Measurements from ENCODE around the gene CSGALNACT2. TPM values are rescaled to one million over a fixed set of nuclear protein-coding genes. Genes with fewer than 3 reads are reported as not detected.

The CSGALNACT2 gene
- total and polyA plus RNA-seq, 10 of the 15 experiments (the other 5 are each of a cell fraction or from before 2014, with no cell fraction given) = 2.5 to 12.6 (median 8.7) TPM

- no TSS peak for BruUV-seq (replicated peaks)
- TF ChIP-seq IKZF1 (conservative IDR thresholded peaks at IDR 0.05) (no peak), EZH2 (IDR thresholded peaks at IDR 0.05; ENCODE audit: borderline replicate concordance, control insufficient read depth, low read depth, low read length) (no peak), SMARCA5 (IDR thresholded peaks at IDR 0.05) (no peak), CBX5 (IDR thresholded peaks at IDR 0.05; ENCODE audit: low read depth) (no peak), ZNF207 (IDR thresholded peaks at IDR 0.05; ENCODE audit: borderline replicate concordance) (no peak), ETV6 (conservative IDR thresholded peaks at IDR 0.05 in 1 of 2, IDR thresholded peaks at IDR 0.05 in 1 of 2; ENCODE audit: borderline replicate concordance in 1 of 2, low read depth in 1 of 2) (no peak), SIN3A (IDR thresholded peaks at IDR 0.05; ENCODE audit: low read depth, low read length) (no peak), SUPT20H (IDR thresholded peaks at IDR 0.05; ENCODE audit: borderline replicate concordance, control insufficient read depth, low read depth, low read length) (no peak), FOXK2 (IDR thresholded peaks at IDR 0.05) (no peak), IRF4 (IDR thresholded peaks at IDR 0.05; ENCODE audit: low read depth, low read length) (no peak), EED (IDR thresholded peaks at IDR 0.05; ENCODE audit: low read depth) (no peak), GATAD2B (conservative IDR thresholded peaks at IDR 0.05; ENCODE audit: low read depth) (no peak), MYC (IDR thresholded peaks at IDR 0.05; ENCODE audit: insufficient read depth, insufficient read length, insufficient replicate concordance, low read length, severe bottlenecking) (no peak), PAX8 (IDR thresholded peaks at IDR 0.05) (no peak), HSF1 (IDR thresholded peaks at IDR 0.05; ENCODE audit: low read depth, low read length) (no peak), RAD21 (IDR thresholded peaks at IDR 0.05; ENCODE audit: insufficient read depth, low read depth, low read length) (no peak), NFIC (IDR thresholded peaks at IDR 0.05; ENCODE audit: low read depth, low read length) (no peak)
- TF ChIP-seq, protein P1, sequence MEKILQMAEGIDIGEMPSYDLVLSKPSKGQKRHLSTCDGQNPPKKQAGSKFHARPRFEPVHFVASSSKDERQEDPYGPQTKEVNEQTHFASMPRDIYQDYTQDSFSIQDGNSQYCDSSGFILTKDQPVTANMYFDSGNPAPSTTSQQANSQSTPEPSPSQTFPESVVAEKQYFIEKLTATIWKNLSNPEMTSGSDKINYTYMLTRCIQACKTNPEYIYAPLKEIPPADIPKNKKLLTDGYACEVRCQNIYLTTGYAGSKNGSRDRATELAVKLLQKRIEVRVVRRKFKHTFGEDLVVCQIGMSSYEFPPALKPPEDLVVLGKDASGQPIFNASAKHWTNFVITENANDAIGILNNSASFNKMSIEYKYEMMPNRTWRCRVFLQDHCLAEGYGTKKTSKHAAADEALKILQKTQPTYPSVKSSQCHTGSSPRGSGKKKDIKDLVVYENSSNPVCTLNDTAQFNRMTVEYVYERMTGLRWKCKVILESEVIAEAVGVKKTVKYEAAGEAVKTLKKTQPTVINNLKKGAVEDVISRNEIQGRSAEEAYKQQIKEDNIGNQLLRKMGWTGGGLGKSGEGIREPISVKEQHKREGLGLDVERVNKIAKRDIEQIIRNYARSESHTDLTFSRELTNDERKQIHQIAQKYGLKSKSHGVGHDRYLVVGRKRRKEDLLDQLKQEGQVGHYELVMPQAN (conservative IDR thresholded peaks at IDR 0.05) = no peak
These were observed 73.9 kb downstream of the CSGALNACT2 start for GRCh38 chr10:43212043-43212721.

More at GRCh38 chr10:43212043-43212721, 73.9 kb downstream of the CSGALNACT2 start:
- ChIA-PET SMC1A (ENCODE audit: uncharacterized antibody, unreplicated experiment) (interaction anchor here (1.2 kb wide), 1 partner anchor 136 kb away, joined by 4 read pairs; no protein-coding TSS in a partner anchor), CTCF (interaction anchor here (4.7 kb wide), 1 partner anchor 8 kb away, joined by 27 read pairs; no protein-coding TSS in a partner anchor), RAD21 (ENCODE audit: unreplicated experiment) (no interaction called here), POLR2A (interaction anchor here (1.0 kb wide), 1 partner anchor 10 kb away, joined by 3 read pairs; no protein-coding TSS in a partner anchor)
- H3K9ac ChIP-seq (ENCODE audit: control insufficient read depth, insufficient read depth, low read length) = no peak overlapping the region
- H3K79me2 ChIP-seq (ENCODE audit: control insufficient read depth, insufficient read depth, low read length) = no peaks in the 10 kb centered on the region
- DNase-seq (ENCODE audit: low read depth, low spot score) = no peak
- no peaks in the 10 kb centered on the region for H3K36me3 ChIP-seq (ENCODE audit: control insufficient read depth in 2 of 2, insufficient read depth in 2 of 2, low read length in 1 of 2)
- intact Hi-C loops (cut with micrococcal nuclease; ENCODE audit: unreplicated experiment) = no loop called here
- no peak overlapping the region for H3K4me2 ChIP-seq (ENCODE audit: control insufficient read depth, insufficient read depth)
- 11% methylated on average over 13 of the region's 13 CpGs for WGBS (ENCODE audit: insufficient coverage, insufficient replicate concordance, low lambda C conversion rate, missing lambda C conversion rate)
- H3K4me3 ChIP-seq = no peak overlapping the region
- H3K9me3 ChIP-seq (replicated peaks; ENCODE audit: control insufficient read depth, insufficient read depth, low read length) = no peaks in the 10 kb centered on the region
- ATAC-seq = no peak
- H4K20me1 ChIP-seq (ENCODE audit: control insufficient read depth, insufficient read depth) = no peaks in the 10 kb centered on the region
- no peak overlapping the region for H3K27ac ChIP-seq (ENCODE audit: control insufficient read depth, insufficient read depth)
- in situ Hi-C loops (cut with MboI) = loop anchor here (25.0 kb wide), 1 partner anchor 150 kb away; the partner anchor contains the start of gene FXYD4
- no peak overlapping the region for H2AFZ ChIP-seq (ENCODE audit: control insufficient read depth, low read depth, low read length)
- no peaks in the 10 kb centered on the region; a peak in 1 of 4 replicates for H3K27me3 ChIP-seq (replicated peaks in 1 of 2; ENCODE audit: control insufficient read depth in 2 of 2, insufficient read depth in 2 of 2, low read length in 1 of 2)
- no peak for FAIRE-seq
- no peaks in the 10 kb centered on the region for H3K4me1 ChIP-seq (ENCODE audit: control insufficient read depth, insufficient read depth, low read length)
